GM23338 (cell line): ENCODE measurements around the gene CCSER2. TPM values are rescaled to one million over a fixed set of nuclear protein-coding genes. Genes with fewer than 3 reads are reported as not detected.

ENCODE experiments used
- ATAC-seq: fragments of 200-7000 bp; cut with Tn5 transposase; 3 replicates; pipeline ENCODE4 v1.9.1; 2020
- DNase-seq: peaks from one replicate; pipeline ENCODE4 v3.0.0-alpha.2; 2015; ENCODE audit warnings: low spot score
- H2AFZ ChIP-seq: fragments of 200-600 bp; sonication (generic); 2 replicates; pipeline ENCODE4 v1.8.0; 2016; ENCODE audit warnings: antibody characterized with exemption, mild to moderate bottlenecking, moderate library complexity
- H3F3A ChIP-seq: fragments of 200-600 bp; sonication (generic); replicated peaks from 2 replicates; pipeline ENCODE4 v1.8.0; 2017; ENCODE audit warnings: antibody characterized with exemption, mixed run types, low read depth
- H3K27ac ChIP-seq: fragments of 200-600 bp; sonication (generic); 2 replicates; pipeline ENCODE4 v1.6.1; 2016; ENCODE audit warnings: low read depth
- H3K27me3 ChIP-seq: fragments of 200-600 bp; sonication (generic); 2 replicates; pipeline ENCODE4 v1.8.0; 2016; ENCODE audit warnings: mild to moderate bottlenecking, mixed run types, moderate library complexity; ENCODE audit not compliant: insufficient read depth
- H3K36me3 ChIP-seq: fragments of 200-600 bp; sonication (generic); 2 replicates; pipeline ENCODE4 v1.8.0; 2016; ENCODE audit warnings: mild to moderate bottlenecking; ENCODE audit not compliant: insufficient read depth
- H3K4me1 ChIP-seq: fragments of 200-600 bp; sonication (generic); 2 replicates; pipeline ENCODE4 v1.8.0; 2016; ENCODE audit warnings: mild to moderate bottlenecking, moderate library complexity; ENCODE audit not compliant: insufficient read depth
- H3K4me2 ChIP-seq: fragments of 200-600 bp; sonication (generic); 2 replicates; pipeline ENCODE4 v1.7.1; 2017; ENCODE audit warnings: mixed run types
- H3K4me3 ChIP-seq: fragments of 200-600 bp; sonication (generic); 2 replicates; pipeline ENCODE4 v1.6.1; 2016; ENCODE audit warnings: mixed run types
- H3K79me2 ChIP-seq: fragments of 200-600 bp; sonication (generic); replicated peaks from 2 replicates; pipeline ENCODE4 v1.8.0; 2017; ENCODE audit warnings: mild to moderate bottlenecking; ENCODE audit not compliant: insufficient read depth
- H3K9me2 ChIP-seq: fragments of 200-600 bp; sonication (generic); 2 replicates; pipeline ENCODE4 v1.8.0; 2017; ENCODE audit not compliant: insufficient read depth
- H4K20me1 ChIP-seq: fragments of 200-600 bp; sonication (generic); replicated peaks from 2 replicates; pipeline ENCODE4 v1.8.0; 2017; ENCODE audit warnings: mild to moderate bottlenecking; ENCODE audit not compliant: insufficient read depth
- H3K27ac Mint-ChIP-seq: 2 replicates; pipeline ENCODE4 v1.8.0; 2020; ENCODE audit warnings: inconsistent platforms, mild to moderate bottlenecking, moderate library complexity, mixed read lengths
- H3K27me3 Mint-ChIP-seq: 3 replicates; pipeline ENCODE4 v1.8.0; 2022; ENCODE audit warnings: low read depth, mild to moderate bottlenecking, moderate library complexity, mixed read lengths, inconsistent platforms; ENCODE audit not compliant: insufficient read depth, poor library complexity
- H3K36me3 Mint-ChIP-seq: 3 replicates; pipeline ENCODE4 v1.8.0; 2021; ENCODE audit warnings: low read depth, mild to moderate bottlenecking, inconsistent platforms, moderate library complexity, mixed read lengths
- H3K4me1 Mint-ChIP-seq: 3 replicates; pipeline ENCODE4 v1.8.0; 2020; ENCODE audit warnings: mild to moderate bottlenecking, inconsistent platforms, mixed read lengths
- H3K4me3 Mint-ChIP-seq: 3 replicates; pipeline ENCODE4 v1.8.0; 2021; ENCODE audit warnings: moderate library complexity, mild to moderate bottlenecking, inconsistent platforms, mixed read lengths
- H3K9me3 Mint-ChIP-seq: 3 replicates; pipeline ENCODE4 v1.8.0; 2020; ENCODE audit warnings: moderate library complexity, mild to moderate bottlenecking, inconsistent platforms, mixed read lengths
- CREB1 ChIP-seq: fragments of 250-450 bp; sonication (Bioruptor Pico); IDR thresholded peaks from 2 replicates; pipeline ENCODE4 v1.5.0; 2020; ENCODE audit warnings: low read depth, mild to moderate bottlenecking, moderate library complexity
- EZH2 ChIP-seq: fragments of 200-600 bp; sonication (generic); IDR thresholded peaks from one replicate; pipeline ENCODE4 v1.8.0; 2017; ENCODE audit warnings: antibody characterized with exemption, mild to moderate bottlenecking, low read depth; ENCODE audit not compliant: unreplicated experiment
- EZH2phosphoT487 ChIP-seq: fragments of 200-600 bp; sonication (generic); IDR thresholded peaks from one replicate; pipeline ENCODE4 v1.8.1; 2018; ENCODE audit warnings: antibody characterized with exemption; ENCODE audit not compliant: unreplicated experiment
- JUNB ChIP-seq: IDR thresholded peaks from one replicate; pipeline ENCODE4 v1.6.1; 2016; ENCODE audit warnings: antibody characterized with exemption; ENCODE audit not compliant: unreplicated experiment
- NANOG ChIP-seq: IDR thresholded peaks from 2 replicates; pipeline ENCODE4 v1.6.1; 2016; ENCODE audit warnings: antibody characterized with exemption, borderline replicate concordance
- STAT1 ChIP-seq: IDR thresholded peaks from one replicate; pipeline ENCODE4 v1.6.1; 2016; ENCODE audit warnings: antibody characterized with exemption; ENCODE audit not compliant: unreplicated experiment
- ZNF114 ChIP-seq: fragments of 250-450 bp; sonication (Bioruptor Pico); IDR thresholded peaks from 2 replicates; pipeline ENCODE4 v1.5.0; 2020; ENCODE audit warnings: mild to moderate bottlenecking, moderate library complexity
- ZNF331 ChIP-seq: fragments of 250-450 bp; sonication (Bioruptor Pico); IDR thresholded peaks from 2 replicates; pipeline ENCODE4 v1.5.0; 2020; ENCODE audit warnings: low read depth, mild to moderate bottlenecking, moderate library complexity
- polyA plus RNA-seq: library from polyadenylated mRNA; unstranded; fragments of >200 nt; fragmentation: Nextera tagmentation; extraction: Ambion mirVana; gene quantifications from 2 replicates; pipeline ENCODE4 v1.2.1, GENCODE V29; 2016
- total RNA-seq: library from RNA; depleted of rRNA; stranded (reverse); fragments of >200 nt; shearing (Covaris generic); gene quantifications from 2 replicates; pipeline ENCODE4 v1.2.3, GENCODE V29; 2014
- TF ChIP-seq, protein P1 (sequence below): IDR thresholded peaks from one replicate; pipeline ENCODE4 v1.6.1; 2018; ENCODE audit warnings: antibody characterized with exemption; ENCODE audit not compliant: unreplicated experiment
- TF ChIP-seq, protein P2 (sequence below): IDR thresholded peaks from 2 replicates; pipeline ENCODE4 v1.6.1; 2016; ENCODE audit warnings: antibody characterized with exemption
- TF ChIP-seq, protein P3 (sequence below), 2 experiments: fragments of 200-600 bp in 1 of 2; sonication (generic) in 1 of 2; conservative IDR thresholded peaks; 2 replicates each; pipeline versions ENCODE4 v1.5.1 to v1.6.1; 2016 to 2017; ENCODE audit warnings: antibody characterized with exemption in 2 of 2, low read depth in 2 of 2, mild to moderate bottlenecking in 2 of 2, moderate library complexity in 1 of 2
- TF ChIP-seq, protein P4 (sequence below): fragments of 250-450 bp; sonication (Bioruptor Pico); IDR thresholded peaks from 2 replicates; pipeline ENCODE4 v1.5.0; 2020; ENCODE audit warnings: mild to moderate bottlenecking, moderate library complexity

Gene CCSER2
- total and polyA plus RNA-seq, 2 experiments from 2014 or later: 30.6 to 37.2 TPM

DNA sequence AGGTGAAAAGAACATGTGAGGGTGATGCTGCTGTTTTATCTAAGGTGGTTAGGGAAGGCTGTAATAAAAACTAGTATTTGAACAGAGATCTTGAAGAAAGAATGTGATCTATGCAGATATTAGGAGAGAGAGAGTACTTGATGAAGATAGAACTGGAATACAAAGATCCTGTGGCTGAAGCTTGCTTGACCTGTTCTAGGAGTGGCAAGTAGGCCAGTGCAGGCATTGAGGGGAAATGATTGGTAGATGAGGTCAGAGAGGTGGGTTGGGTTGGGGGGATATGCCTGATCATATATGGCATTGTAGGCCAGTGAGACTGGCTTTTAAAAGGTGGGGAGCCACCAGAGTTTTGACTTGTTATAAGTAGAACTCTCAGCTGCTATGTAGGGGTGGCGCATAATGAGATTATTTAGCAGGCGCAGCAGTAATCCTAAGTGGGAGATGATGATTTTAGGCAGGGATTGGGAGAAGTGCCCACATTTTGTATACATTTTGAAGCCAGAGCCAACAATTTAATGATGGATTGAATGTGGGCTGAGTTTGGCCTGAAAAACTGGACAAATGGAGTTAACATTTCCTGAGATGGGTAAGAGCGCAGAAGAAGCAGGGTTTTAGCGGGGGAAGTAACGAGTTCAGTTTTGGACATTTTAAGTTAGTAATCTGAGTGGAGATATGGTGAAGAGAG, 8.2 kb downstream of the CCSER2 start (continued):
- TF ChIP-seq, protein P1, sequence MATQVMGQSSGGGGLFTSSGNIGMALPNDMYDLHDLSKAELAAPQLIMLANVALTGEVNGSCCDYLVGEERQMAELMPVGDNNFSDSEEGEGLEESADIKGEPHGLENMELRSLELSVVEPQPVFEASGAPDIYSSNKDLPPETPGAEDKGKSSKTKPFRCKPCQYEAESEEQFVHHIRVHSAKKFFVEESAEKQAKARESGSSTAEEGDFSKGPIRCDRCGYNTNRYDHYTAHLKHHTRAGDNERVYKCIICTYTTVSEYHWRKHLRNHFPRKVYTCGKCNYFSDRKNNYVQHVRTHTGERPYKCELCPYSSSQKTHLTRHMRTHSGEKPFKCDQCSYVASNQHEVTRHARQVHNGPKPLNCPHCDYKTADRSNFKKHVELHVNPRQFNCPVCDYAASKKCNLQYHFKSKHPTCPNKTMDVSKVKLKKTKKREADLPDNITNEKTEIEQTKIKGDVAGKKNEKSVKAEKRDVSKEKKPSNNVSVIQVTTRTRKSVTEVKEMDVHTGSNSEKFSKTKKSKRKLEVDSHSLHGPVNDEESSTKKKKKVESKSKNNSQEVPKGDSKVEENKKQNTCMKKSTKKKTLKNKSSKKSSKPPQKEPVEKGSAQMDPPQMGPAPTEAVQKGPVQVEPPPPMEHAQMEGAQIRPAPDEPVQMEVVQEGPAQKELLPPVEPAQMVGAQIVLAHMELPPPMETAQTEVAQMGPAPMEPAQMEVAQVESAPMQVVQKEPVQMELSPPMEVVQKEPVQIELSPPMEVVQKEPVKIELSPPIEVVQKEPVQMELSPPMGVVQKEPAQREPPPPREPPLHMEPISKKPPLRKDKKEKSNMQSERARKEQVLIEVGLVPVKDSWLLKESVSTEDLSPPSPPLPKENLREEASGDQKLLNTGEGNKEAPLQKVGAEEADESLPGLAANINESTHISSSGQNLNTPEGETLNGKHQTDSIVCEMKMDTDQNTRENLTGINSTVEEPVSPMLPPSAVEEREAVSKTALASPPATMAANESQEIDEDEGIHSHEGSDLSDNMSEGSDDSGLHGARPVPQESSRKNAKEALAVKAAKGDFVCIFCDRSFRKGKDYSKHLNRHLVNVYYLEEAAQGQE: no peak
- no peak for TF ChIP-seq EZH2phosphoT487
- TF ChIP-seq ZNF331 (CRISPR knock-in tag): no peak
- TF ChIP-seq CREB1 (CRISPR knock-in tag): no peak
- TF ChIP-seq JUNB: no peak
- no peak for TF ChIP-seq EZH2
- TF ChIP-seq STAT1: no peak
- no peak for TF ChIP-seq ZNF114
- TF ChIP-seq, protein P2, sequence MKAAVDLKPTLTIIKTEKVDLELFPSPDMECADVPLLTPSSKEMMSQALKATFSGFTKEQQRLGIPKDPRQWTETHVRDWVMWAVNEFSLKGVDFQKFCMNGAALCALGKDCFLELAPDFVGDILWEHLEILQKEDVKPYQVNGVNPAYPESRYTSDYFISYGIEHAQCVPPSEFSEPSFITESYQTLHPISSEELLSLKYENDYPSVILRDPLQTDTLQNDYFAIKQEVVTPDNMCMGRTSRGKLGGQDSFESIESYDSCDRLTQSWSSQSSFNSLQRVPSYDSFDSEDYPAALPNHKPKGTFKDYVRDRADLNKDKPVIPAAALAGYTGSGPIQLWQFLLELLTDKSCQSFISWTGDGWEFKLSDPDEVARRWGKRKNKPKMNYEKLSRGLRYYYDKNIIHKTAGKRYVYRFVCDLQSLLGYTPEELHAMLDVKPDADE: no peak
- TF ChIP-seq NANOG: no peak
- TF ChIP-seq, protein P3, sequence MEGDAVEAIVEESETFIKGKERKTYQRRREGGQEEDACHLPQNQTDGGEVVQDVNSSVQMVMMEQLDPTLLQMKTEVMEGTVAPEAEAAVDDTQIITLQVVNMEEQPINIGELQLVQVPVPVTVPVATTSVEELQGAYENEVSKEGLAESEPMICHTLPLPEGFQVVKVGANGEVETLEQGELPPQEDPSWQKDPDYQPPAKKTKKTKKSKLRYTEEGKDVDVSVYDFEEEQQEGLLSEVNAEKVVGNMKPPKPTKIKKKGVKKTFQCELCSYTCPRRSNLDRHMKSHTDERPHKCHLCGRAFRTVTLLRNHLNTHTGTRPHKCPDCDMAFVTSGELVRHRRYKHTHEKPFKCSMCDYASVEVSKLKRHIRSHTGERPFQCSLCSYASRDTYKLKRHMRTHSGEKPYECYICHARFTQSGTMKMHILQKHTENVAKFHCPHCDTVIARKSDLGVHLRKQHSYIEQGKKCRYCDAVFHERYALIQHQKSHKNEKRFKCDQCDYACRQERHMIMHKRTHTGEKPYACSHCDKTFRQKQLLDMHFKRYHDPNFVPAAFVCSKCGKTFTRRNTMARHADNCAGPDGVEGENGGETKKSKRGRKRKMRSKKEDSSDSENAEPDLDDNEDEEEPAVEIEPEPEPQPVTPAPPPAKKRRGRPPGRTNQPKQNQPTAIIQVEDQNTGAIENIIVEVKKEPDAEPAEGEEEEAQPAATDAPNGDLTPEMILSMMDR (conservative IDR thresholded peaks at IDR 0.05; ENCODE audit: low read depth in 2 of 2): no peak

DNA sequence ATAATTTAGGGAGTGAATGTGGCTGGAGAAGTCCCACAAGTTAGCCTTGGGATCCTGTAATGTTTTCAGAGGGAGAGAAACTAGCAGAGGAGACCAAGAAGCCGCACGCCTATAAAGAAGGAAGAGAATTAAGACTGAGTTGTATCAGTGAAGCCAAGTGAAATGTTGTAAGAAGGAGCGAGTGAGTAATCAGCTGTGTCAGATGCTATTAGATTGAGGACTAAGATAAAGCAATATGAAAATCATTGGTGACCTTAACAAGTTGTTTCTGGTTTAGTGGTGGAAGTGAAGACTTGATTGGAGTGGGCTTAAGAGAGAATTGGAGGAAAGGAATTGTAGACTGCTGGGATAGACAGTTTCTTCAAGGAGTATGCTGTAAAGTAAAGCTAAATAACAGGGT, 8.8 kb downstream of the CCSER2 start:
- no peak overlapping the region for H3K27ac Mint-ChIP-seq
- no peak overlapping the region for H3K4me3 ChIP-seq
- H3K4me3 Mint-ChIP-seq: no peak overlapping the region
- H3K36me3 Mint-ChIP-seq: no peaks in the 10 kb centered on the region; the same call in 2 of the 3 replicates
- peaks cover 34% of the 10 kb centered on the region; the same call in 1 of the 2 replicates for H4K20me1 ChIP-seq
- H3K9me2 ChIP-seq: peaks cover 5% of the 10 kb centered on the region; the same call in 1 of the 2 replicates
- peaks cover 54% of the 10 kb centered on the region for H3K4me1 ChIP-seq
- no peak overlapping the region for H2AFZ ChIP-seq
- peak overlapping the region; percentile 48 for H3K4me2 ChIP-seq
- no peaks in the 10 kb centered on the region for H3K36me3 ChIP-seq
- ATAC-seq (no peak), DNase-seq (no peak)
- peaks cover 32% of the 10 kb centered on the region for H3K4me1 Mint-ChIP-seq
- H3K27me3 Mint-ChIP-seq: no peaks in the 10 kb centered on the region
- H3K9me3 Mint-ChIP-seq: no peaks in the 10 kb centered on the region; the same call in 2 of the 3 replicates
- 0 out of 2 replicates have a peak, but pooled peaks cover 3% of the 10 kb centered on the region for H3F3A ChIP-seq
- H3K79me2 ChIP-seq: peaks cover 97% of the 10 kb centered on the region
- peak overlapping the region; percentile 65 for H3K27ac ChIP-seq
- no peaks in the 10 kb centered on the region for H3K27me3 ChIP-seq
- TF ChIP-seq, protein P4, sequence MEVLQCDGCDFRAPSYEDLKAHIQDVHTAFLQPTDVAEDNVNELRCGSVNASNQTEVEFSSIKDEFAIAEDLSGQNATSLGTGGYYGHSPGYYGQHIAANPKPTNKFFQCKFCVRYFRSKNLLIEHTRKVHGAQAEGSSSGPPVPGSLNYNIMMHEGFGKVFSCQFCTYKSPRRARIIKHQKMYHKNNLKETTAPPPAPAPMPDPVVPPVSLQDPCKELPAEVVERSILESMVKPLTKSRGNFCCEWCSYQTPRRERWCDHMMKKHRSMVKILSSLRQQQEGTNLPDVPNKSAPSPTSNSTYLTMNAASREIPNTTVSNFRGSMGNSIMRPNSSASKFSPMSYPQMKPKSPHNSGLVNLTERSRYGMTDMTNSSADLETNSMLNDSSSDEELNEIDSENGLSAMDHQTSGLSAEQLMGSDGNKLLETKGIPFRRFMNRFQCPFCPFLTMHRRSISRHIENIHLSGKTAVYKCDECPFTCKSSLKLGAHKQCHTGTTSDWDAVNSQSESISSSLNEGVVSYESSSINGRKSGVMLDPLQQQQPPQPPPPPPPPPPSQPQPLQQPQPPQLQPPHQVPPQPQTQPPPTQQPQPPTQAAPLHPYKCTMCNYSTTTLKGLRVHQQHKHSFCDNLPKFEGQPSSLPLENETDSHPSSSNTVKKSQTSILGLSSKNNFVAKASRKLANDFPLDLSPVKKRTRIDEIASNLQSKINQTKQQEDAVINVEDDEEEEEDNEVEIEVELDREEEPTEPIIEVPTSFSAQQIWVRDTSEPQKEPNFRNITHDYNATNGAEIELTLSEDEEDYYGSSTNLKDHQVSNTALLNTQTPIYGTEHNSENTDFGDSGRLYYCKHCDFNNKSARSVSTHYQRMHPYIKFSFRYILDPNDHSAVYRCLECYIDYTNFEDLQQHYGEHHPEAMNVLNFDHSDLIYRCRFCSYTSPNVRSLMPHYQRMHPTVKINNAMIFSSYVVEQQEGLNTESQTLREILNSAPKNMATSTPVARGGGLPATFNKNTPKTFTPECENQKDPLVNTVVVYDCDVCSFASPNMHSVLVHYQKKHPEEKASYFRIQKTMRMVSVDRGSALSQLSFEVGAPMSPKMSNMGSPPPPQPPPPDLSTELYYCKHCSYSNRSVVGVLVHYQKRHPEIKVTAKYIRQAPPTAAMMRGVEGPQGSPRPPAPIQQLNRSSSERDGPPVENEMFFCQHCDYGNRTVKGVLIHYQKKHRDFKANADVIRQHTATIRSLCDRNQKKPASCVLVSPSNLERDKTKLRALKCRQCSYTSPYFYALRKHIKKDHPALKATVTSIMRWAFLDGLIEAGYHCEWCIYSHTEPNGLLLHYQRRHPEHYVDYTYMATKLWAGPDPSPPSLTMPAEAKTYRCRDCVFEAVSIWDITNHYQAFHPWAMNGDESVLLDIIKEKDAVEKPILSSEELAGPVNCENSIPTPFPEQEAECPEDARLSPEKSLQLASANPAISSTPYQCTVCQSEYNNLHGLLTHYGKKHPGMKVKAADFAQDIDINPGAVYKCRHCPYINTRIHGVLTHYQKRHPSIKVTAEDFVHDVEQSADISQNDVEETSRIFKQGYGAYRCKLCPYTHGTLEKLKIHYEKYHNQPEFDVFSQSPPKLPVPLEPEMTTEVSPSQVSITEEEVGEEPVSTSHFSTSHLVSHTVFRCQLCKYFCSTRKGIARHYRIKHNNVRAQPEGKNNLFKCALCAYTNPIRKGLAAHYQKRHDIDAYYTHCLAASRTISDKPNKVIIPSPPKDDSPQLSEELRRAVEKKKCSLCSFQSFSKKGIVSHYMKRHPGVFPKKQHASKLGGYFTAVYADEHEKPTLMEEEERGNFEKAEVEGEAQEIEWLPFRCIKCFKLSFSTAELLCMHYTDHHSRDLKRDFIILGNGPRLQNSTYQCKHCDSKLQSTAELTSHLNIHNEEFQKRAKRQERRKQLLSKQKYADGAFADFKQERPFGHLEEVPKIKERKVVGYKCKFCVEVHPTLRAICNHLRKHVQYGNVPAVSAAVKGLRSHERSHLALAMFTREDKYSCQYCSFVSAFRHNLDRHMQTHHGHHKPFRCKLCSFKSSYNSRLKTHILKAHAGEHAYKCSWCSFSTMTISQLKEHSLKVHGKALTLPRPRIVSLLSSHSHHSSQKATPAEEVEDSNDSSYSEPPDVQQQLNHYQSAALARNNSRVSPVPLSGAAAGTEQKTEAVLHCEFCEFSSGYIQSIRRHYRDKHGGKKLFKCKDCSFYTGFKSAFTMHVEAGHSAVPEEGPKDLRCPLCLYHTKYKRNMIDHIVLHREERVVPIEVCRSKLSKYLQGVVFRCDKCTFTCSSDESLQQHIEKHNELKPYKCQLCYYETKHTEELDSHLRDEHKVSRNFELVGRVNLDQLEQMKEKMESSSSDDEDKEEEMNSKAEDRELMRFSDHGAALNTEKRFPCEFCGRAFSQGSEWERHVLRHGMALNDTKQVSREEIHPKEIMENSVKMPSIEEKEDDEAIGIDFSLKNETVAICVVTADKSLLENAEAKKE: no peak
